Gastrocnemius medialis (tissue), 4 donors: ENCODE measurements around the gene FNBP1L. TPM values are rescaled to one million over a fixed set of nuclear protein-coding genes. Genes with fewer than 3 reads are reported as not detected.
A peak's percentile ranks its signal among the peaks of the same experiment; 100 is the strongest.

Experiments used
- ATAC-seq, 2 donors: fragments of 150-250 bp; one replicate each; pipeline ENCODE4 v1.9.1; 2016
- DNase-seq, 2 donors: peaks; one replicate each; pipeline ENCODE4 v3.0.0-alpha.2; 2019
- H3K27ac ChIP-seq, 4 donors: fragments of 200-600 bp; sonication (generic); 1 replicate in 1 of 4; 2 replicates in 3 of 4; pipeline ENCODE4 v1.5.1; 2016 to 2018; ENCODE audit warnings: mild to moderate bottlenecking in 2 of 4, moderate library complexity in 1 of 4
- H3K27me3 ChIP-seq, 3 donors: fragments of 200-600 bp; sonication (generic) in 2 of 3; 1 replicate in 1 of 3; 2 replicates in 2 of 3; pipeline versions ENCODE4 v1.5.1 to v1.6.0; 2016 to 2019; ENCODE audit warnings: mild to moderate bottlenecking in 1 of 3, moderate library complexity in 1 of 3
- H3K36me3 ChIP-seq, 2 donors: fragments of 200-600 bp; sonication (generic) in 1 of 2; one replicate each; pipeline ENCODE4 v1.5.1; 2017 to 2018
- H3K4me1 ChIP-seq, 2 donors: fragments of 200-600 bp; sonication (generic) in 1 of 2; one replicate each; pipeline ENCODE4 v1.5.1; 2016 to 2017; ENCODE audit warnings: mild to moderate bottlenecking in 2 of 2
- H3K4me3 ChIP-seq, 4 donors: fragments of 200-600 bp; sonication (generic) in 3 of 4; 1 replicate in 1 of 4; 2 replicates in 3 of 4; pipeline ENCODE4 v1.5.1; 2016 to 2019; ENCODE audit warnings: mild to moderate bottlenecking in 2 of 4
- H3K9me3 ChIP-seq, 3 donors: fragments of 200-600 bp; sonication (generic) in 2 of 3; 1 replicate in 1 of 3; 2 replicates in 2 of 3; pipeline ENCODE4 v1.5.1; 2016 to 2019
- POLR2A ChIP-seq, 2 donors: fragments of 450-650 bp; IDR thresholded peaks; one replicate each; pipeline ENCODE4 v1.6.1; 2017; ENCODE audit warnings: antibody characterized with exemption in 2 of 2, mild to moderate bottlenecking in 2 of 2, moderate library complexity in 2 of 2
- in situ Hi-C, 4 donors: fragments of 200-750 bp; cut with MboI; loops; one replicate each; pipeline versions ENCODE4 v1.15.0 to v1.8.0; 2017; ENCODE audit warnings: low sequenced_read_pairs in 4 of 4
- intact Hi-C: fragments of 100-400 bp; cut with DNase I; formaldehyde crosslinking; loops from one replicate; pipeline ENCODE4 v1.15.1; 2023; ENCODE audit warnings: low total_unique reads
- total RNA-seq, 4 donors: library from RNA; depleted of rRNA; stranded (reverse); fragments of >200 nt; gene quantifications; one replicate each; pipeline versions ENCODE4 v1.1.0 to v1.2.3, GENCODE V29; 2016
- TF ChIP-seq, protein P1 (sequence below), 5 experiments: fragments of 450-650 bp in 3 of 5; fragments of 200-600 bp in 2 of 5; sonication (generic) in 2 of 5; IDR thresholded peaks in 4 of 5; conservative IDR thresholded peaks in 1 of 5; 1 replicate in 4 of 5; 2 replicates in 1 of 5; pipeline ENCODE4 v1.5.1; 2016 to 2019; ENCODE audit warnings: antibody characterized with exemption in 5 of 5, mild to moderate bottlenecking in 3 of 5, moderate library complexity in 3 of 5

The FNBP1L gene
- total RNA-seq, 4 donors from 2014 or later, result 16.0 to 35.1 (median 17.4) TPM

DNA sequence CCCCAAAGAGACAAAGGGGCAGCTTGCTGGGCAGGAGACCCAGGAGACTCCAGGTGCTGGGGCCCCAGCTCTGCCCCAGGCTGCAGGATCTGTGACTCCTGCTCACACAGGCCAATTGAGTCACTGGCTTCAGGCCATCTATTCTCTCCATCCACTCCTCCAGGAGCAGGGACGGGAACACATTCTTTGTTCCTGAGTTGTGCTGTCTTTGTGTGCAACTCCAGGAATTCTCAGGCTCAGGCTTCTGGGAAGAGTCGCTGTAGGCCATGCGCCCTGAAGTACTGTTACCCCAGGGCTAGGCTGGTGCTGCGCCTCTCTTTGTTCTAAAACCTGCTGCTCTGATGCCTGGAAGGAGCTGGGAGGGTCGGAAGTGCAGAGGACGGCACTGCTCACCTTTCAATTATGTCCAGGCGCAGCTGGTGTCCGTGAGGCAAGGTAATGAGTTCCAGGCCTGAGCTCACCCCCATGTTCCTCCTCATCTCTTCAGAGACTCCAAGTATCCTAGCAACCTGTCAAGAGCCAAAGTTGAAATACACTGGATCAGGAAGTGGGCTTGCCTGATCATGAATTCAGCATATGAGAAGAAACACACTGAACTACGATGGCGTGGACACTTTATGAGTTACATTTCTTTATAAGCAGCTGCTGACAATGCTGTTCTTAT is 127.8 kb downstream of the FNBP1L start:
- Histone ChIP-seq H3K4me3 (no peak overlapping the region), H3K36me3 (peaks cover 0 to 17% of the 10 kb centered on the region in 2 donors), H3K27me3 (no peaks in the 10 kb centered on the region), H3K27ac (peak overlapping the region; percentile 74 to 94 (median 90)), H3K4me1 (peaks cover 65 to 71% of the 10 kb centered on the region in 2 donors), H3K9me3 (no peaks in the 10 kb centered on the region)
- in situ Hi-C loops (no loop called here), intact Hi-C loops (no loop called here)
- TF ChIP-seq, protein P1, sequence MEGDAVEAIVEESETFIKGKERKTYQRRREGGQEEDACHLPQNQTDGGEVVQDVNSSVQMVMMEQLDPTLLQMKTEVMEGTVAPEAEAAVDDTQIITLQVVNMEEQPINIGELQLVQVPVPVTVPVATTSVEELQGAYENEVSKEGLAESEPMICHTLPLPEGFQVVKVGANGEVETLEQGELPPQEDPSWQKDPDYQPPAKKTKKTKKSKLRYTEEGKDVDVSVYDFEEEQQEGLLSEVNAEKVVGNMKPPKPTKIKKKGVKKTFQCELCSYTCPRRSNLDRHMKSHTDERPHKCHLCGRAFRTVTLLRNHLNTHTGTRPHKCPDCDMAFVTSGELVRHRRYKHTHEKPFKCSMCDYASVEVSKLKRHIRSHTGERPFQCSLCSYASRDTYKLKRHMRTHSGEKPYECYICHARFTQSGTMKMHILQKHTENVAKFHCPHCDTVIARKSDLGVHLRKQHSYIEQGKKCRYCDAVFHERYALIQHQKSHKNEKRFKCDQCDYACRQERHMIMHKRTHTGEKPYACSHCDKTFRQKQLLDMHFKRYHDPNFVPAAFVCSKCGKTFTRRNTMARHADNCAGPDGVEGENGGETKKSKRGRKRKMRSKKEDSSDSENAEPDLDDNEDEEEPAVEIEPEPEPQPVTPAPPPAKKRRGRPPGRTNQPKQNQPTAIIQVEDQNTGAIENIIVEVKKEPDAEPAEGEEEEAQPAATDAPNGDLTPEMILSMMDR (IDR thresholded peaks at IDR 0.05 in 4 of 5, conservative IDR thresholded peaks at IDR 0.05 in 1 of 5), result no peak
- no peak for TF ChIP-seq POLR2A (IDR thresholded peaks at IDR 0.05)
- DNase-seq, result no peak
- ATAC-seq, result no peak

DNA sequence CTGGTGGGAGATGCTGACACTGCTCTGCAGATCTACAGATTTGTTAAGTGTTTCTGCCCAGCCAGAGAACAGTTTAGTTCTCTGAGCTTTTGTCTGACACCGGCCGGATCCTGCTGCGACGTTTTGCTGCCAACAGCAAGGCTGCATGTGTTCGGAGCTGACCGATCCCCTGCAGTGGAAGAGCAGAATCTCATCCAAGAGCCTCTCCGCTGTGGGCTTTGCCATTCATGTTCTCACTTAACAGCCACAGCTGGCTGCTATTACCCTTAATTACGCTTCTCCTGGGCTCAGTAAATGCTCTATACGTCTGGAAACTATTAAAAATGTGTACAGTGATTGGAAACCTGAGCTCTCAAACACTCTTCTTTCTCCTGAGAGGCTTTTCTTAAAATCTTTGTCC is 128.4 kb downstream of the FNBP1L start:
- in situ Hi-C loops (no loop called here), intact Hi-C loops (no loop called here)
- no peak for ATAC-seq
- Histone ChIP-seq H3K4me3 (no peak overlapping the region), H3K9me3 (no peaks in the 10 kb centered on the region), H3K27ac (peak overlapping the region; percentile 74 to 94 (median 90)), H3K36me3 (peaks cover 0 to 20% of the 10 kb centered on the region in 2 donors), H3K4me1 (peaks cover 65 to 74% of the 10 kb centered on the region in 2 donors), H3K27me3 (no peaks in the 10 kb centered on the region)
- TF ChIP-seq POLR2A (IDR thresholded peaks at IDR 0.05), result no peak
- TF ChIP-seq, protein P1 (IDR thresholded peaks at IDR 0.05 in 4 of 5, conservative IDR thresholded peaks at IDR 0.05 in 1 of 5), result no peak
- DNase-seq, result no peak

DNA sequence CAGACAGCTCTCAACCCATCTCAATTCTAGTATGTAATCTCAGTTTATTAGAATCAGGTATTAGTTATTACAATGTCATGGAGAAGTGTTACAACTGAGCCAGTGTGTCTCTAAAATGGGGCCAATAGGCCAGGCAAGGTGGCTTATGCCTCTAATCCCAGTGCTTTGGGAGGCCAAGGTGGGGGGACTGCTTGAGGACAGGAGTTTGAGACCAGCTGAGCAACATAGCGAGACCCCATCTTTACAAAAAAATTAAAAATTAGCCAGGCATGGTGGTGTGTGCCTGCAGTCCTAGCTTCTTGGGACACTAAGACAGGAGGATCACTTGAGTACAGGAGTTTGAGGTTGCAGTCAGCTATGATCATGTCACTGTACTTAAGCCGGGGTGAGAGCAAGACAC is 128.8 kb downstream of the FNBP1L start:
- in situ Hi-C loops (no loop called here), intact Hi-C loops (no loop called here)
- Histone ChIP-seq H3K9me3 (no peaks in the 10 kb centered on the region), H3K27ac (peak overlapping the region; percentile 74 to 94 (median 90)), H3K4me1 (peaks cover 65 to 78% of the 10 kb centered on the region in 2 donors), H3K4me3 (no peak overlapping the region), H3K27me3 (no peaks in the 10 kb centered on the region), H3K36me3 (peaks cover 0 to 19% of the 10 kb centered on the region in 2 donors)
- no peak for DNase-seq
- ATAC-seq, result no peak
- TF ChIP-seq, protein P1 (IDR thresholded peaks at IDR 0.05 in 4 of 5, conservative IDR thresholded peaks at IDR 0.05 in 1 of 5), result no peak
- TF ChIP-seq POLR2A (IDR thresholded peaks at IDR 0.05), result no peak

DNA sequence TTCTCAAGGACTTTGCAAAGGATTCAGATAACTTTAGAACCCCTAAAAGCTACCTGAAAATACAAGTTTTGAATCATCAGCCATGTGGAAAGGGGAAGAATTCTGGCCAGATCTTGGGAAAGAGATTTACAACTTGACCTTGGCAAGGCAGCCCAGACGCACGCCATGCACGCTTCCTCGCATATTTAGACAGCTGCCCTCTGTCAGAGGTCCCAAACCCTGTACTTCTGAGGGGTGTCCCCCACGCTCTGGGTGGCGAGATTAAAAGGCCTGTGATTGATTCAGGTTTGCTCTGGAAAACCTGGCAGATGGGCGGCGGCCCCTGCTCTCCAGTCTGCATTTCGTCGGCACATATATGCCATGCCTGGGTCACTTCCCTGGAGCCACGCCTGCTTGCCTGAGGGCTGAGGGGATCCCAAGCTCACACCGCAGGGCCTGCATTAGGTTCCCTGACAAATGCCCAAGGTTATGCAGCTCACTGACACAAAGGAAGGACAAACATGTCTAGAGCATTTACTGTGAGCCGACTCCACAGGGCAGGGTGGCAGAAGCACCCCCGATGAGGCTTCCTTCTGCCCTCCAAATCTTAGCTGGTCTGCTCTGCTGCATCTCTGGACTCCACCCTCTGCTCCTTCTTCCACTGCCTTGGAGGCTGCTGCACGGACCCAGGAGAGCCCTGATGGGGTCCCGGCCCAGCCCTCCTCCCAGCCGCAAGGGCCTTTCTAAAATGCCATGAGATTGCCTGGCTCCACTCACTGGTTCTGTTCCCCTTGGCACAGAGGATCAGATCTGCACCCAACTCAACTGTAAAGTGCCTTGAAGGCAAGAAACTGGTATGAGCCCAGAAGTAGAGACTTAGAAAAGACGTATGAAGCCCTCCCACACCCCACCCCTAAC is 129.9 kb downstream of the FNBP1L start:
- H3K4me1 ChIP-seq, result peaks cover 65 to 80% of the 10 kb centered on the region in 2 donors
- H3K36me3 ChIP-seq, result peaks cover 0 to 19% of the 10 kb centered on the region in 2 donors
- peak overlapping the region; percentile 74 to 94 (median 90) for H3K27ac ChIP-seq
- no peaks in the 10 kb centered on the region for H3K9me3 ChIP-seq
- DNase-seq (no peak), ATAC-seq (no peak)
- no peak for TF ChIP-seq POLR2A (IDR thresholded peaks at IDR 0.05)
- TF ChIP-seq, protein P1 (IDR thresholded peaks at IDR 0.05 in 4 of 5, conservative IDR thresholded peaks at IDR 0.05 in 1 of 5), result no peak
- intact Hi-C loops, result no loop called here
- no peak overlapping the region for H3K4me3 ChIP-seq
- in situ Hi-C loops, result no loop called here
- no peaks in the 10 kb centered on the region for H3K27me3 ChIP-seq
